ENCODE measurements around the gene TSPAN9. TPM values are rescaled to one million over a fixed set of nuclear protein-coding genes. Genes with fewer than 3 reads are reported as not detected.

Gene TSPAN9
- total and polyA plus RNA-seq, 9 of the 15 experiments (the other 6 are each of a cell fraction or from before 2014, with no cell fraction given) = 0.23 to 2.1 (median 0.60) TPM; not detected in 2

GRCh38 chr12:3116106-3116844 is 39.1 kb downstream of the TSPAN9 start:
- no peak overlapping the region for H3K4me2 ChIP-seq (ENCODE audit: insufficient read depth, low read length)
- ChIA-PET POLR2A (no interaction called here), CTCF (ENCODE audit: low intra/inter-chr PET ratio) (no interaction called here)
- H3K9me3 ChIP-seq (replicated peaks; ENCODE audit: control insufficient read depth, insufficient read depth, low read depth, low read length) = no peaks in the 10 kb centered on the region
- H3K36me3 ChIP-seq (ENCODE audit: control insufficient read depth, insufficient read depth, low read length) = no peaks in the 10 kb centered on the region
- H3K4me1 ChIP-seq (replicated peaks in 1 of 2; ENCODE audit: control insufficient read depth in 2 of 2, insufficient read depth in 2 of 2, low read length in 2 of 2) = no peaks in the 10 kb centered on the region
- FAIRE-seq (no peak), ATAC-seq (peak; percentile 46; the same call in 1 of the 3 replicates), DNase-seq (ENCODE audit: extremely low read depth in 1 of 4, low spot score in 3 of 4) (no peak)
- no TSS peak for BruUV-seq (replicated peaks)
- no peaks in the 10 kb centered on the region for H3K9me1 ChIP-seq (ENCODE audit: control insufficient read depth, insufficient read depth, low read length)
- H3K27ac ChIP-seq (ENCODE audit: extremely low read depth, low read depth, low read length) = no peak overlapping the region
- H3K79me2 ChIP-seq (ENCODE audit: control insufficient read depth, insufficient read depth, low read length) = no peaks in the 10 kb centered on the region
- no peak overlapping the region for H3K4me3 ChIP-seq
- peaks cover 5 to 42% of the 10 kb centered on the region in 2 experiments for H3K27me3 ChIP-seq (ENCODE audit: control insufficient read depth in 2 of 2, insufficient read depth in 2 of 2, low read length in 2 of 2)
- under 1% methylated on average over 16 of the region's 19 CpGs for whole genome bisulfite sequencing (ENCODE audit: insufficient coverage, low coverage, missing lambda C conversion rate)
- in situ Hi-C loops (cut with MboI) (no loop called here), intact Hi-C loops (cut with micrococcal nuclease) (no loop called here)
- H4K20me1 ChIP-seq (replicated peaks; ENCODE audit: control insufficient read depth, insufficient read depth, low read length) = peaks cover 6% of the 10 kb centered on the region; the same call in 1 of the 2 replicates
- no peak overlapping the region for H3K9ac ChIP-seq (ENCODE audit: insufficient read depth in 1 of 2, low read depth in 2 of 2, low read length in 2 of 2)
- H2AFZ ChIP-seq (ENCODE audit: low read depth, low read length) = no peak overlapping the region
- TF ChIP-seq DNMT1 (IDR thresholded peaks at IDR 0.05) (no peak), E4F1 (CRISPR knock-in tag; IDR thresholded peaks at IDR 0.05; ENCODE audit: borderline replicate concordance) (no peak), SAFB2 (IDR thresholded peaks at IDR 0.05; ENCODE audit: borderline replicate concordance, low read depth, low read length, severe bottlenecking) (no peak), PKNOX1 (IDR thresholded peaks at IDR 0.05) (no peak)
- TF ChIP-seq, protein P1, sequence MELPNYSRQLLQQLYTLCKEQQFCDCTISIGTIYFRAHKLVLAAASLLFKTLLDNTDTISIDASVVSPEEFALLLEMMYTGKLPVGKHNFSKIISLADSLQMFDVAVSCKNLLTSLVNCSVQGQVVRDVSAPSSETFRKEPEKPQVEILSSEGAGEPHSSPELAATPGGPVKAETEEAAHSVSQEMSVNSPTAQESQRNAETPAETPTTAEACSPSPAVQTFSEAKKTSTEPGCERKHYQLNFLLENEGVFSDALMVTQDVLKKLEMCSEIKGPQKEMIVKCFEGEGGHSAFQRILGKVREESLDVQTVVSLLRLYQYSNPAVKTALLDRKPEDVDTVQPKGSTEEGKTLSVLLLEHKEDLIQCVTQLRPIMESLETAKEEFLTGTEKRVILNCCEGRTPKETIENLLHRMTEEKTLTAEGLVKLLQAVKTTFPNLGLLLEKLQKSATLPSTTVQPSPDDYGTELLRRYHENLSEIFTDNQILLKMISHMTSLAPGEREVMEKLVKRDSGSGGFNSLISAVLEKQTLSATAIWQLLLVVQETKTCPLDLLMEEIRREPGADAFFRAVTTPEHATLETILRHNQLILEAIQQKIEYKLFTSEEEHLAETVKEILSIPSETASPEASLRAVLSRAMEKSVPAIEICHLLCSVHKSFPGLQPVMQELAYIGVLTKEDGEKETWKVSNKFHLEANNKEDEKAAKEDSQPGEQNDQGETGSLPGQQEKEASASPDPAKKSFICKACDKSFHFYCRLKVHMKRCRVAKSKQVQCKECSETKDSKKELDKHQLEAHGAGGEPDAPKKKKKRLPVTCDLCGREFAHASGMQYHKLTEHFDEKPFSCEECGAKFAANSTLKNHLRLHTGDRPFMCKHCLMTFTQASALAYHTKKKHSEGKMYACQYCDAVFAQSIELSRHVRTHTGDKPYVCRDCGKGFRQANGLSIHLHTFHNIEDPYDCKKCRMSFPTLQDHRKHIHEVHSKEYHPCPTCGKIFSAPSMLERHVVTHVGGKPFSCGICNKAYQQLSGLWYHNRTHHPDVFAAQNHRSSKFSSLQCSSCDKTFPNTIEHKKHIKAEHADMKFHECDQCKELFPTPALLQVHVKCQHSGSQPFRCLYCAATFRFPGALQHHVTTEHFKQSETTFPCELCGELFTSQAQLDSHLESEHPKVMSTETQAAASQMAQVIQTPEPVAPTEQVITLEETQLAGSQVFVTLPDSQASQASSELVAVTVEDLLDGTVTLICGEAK (IDR thresholded peaks at IDR 0.05) = no peak
- TF ChIP-seq, protein P1 (CRISPR knock-in tag; IDR thresholded peaks at IDR 0.05) = no peak

Measured in K562 (cell line).